Measurements from ENCODE around the gene ZNF24. TPM values are rescaled to one million over a fixed set of nuclear protein-coding genes. Genes with fewer than 3 reads are reported as not detected.

Gene ZNF24
- total RNA-seq, 2 donors from 2014 or later: 36.3 to 37.6 TPM

DNA sequence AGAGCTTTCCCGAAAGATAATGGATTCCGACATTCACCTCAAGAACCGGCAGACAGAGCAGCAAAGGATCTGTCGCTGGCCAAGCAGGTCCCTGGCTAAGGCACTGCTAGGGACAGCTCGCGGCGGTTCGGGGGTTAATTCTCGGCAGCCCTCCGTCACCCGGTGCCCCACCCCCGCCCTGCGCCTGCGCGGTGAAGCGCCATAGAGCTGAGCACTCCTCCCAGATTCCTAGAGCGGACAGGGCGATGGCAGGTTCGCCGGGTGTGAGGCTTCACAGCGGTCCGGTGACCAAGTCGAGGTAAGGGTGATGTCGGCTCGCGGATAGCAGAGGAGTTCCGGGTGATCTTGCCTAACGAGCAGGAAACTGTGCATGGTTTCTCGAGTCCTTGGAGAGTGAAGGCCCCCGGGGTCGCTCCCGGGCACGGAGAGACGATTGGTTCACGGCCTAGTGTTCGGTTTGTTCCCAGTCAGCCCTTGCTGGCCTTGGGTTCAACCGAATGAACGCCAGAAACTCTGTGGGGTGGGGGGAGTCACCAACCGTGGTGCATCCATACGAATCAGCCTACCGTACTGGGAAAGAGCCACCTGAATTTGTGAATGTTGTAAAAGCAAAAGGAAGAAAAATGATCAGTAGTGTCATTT lies 54.0 kb downstream of the ZNF24 start, which contains the start of gene ZSCAN30:
Gene ZSCAN30 (minus strand): TSS at position 136 of the 642 bp plus-strand sequence. CDS start 25,877 bp downstream, outside the sequence.
- peaks cover 49% of the 10 kb centered on the region for H3K36me3 Mint-ChIP-seq (ENCODE audit: low read depth)
- peak within 1 kb of the TSS; percentile 98 for H3K4me3 Mint-ChIP-seq
- H3K9me3 Mint-ChIP-seq: peaks cover 3% of the 10 kb centered on the region

GRCh38 chr18:35289727-35290093 lies 54.5 kb downstream of the ZNF24 start:
- Mint-ChIP-seq H3K27me3 (no peaks in the 10 kb centered on the region), H3K36me3 (ENCODE audit: low read depth) (peaks cover 44% of the 10 kb centered on the region), H3K4me1 (peaks cover 17% of the 10 kb centered on the region), H3K9me3 (peaks cover 3% of the 10 kb centered on the region), H3K4me3 (peak overlapping the region; percentile 98), H3K27ac (peak overlapping the region; percentile 98)
- ATAC-seq (replicated peaks): peak; percentile 51

More for the DNA sequence above, 54.0 kb downstream of the ZNF24 start, which contains the start of gene ZSCAN30:
- peaks cover 17% of the 10 kb centered on the region for H3K4me1 Mint-ChIP-seq
- H3K27me3 Mint-ChIP-seq: no peaks in the 10 kb centered on the region
- peak; percentile 98 for ATAC-seq (replicated peaks)
- H3K27ac Mint-ChIP-seq: peak within 1 kb of the TSS; percentile 98

DNA sequence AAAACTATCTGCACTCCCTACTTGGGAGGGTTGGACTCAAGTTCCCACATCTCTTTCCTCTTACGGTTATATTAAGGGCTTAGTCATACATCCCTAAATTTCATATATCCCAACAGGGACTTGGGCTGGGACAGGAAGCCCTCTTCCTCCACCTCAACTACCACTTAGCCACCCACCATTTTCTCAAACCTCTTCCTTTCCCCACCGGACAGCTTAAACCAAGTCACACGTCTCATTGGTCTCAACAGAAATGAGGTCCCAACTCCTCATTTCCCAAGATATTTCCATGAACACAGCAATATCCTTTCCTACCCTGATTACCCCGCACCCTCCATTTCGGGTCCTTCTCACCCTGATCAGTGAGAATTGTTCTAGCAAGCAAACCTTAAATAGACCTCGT lies 54.9 kb downstream of the ZNF24 start:
- Mint-ChIP-seq H3K27me3 (no peaks in the 10 kb centered on the region), H3K9me3 (peaks cover 3% of the 10 kb centered on the region), H3K4me1 (peaks cover 17% of the 10 kb centered on the region), H3K4me3 (peak overlapping the region; percentile 98), H3K27ac (peak overlapping the region; percentile 98), H3K36me3 (ENCODE audit: low read depth) (peaks cover 39% of the 10 kb centered on the region)
- ATAC-seq (replicated peaks): no peak

- H3K4me3 Mint-ChIP-seq: no peak overlapping the region
- no peak for ATAC-seq (replicated peaks)
- H3K27ac Mint-ChIP-seq: no peak overlapping the region
- peaks cover 6% of the 10 kb centered on the region for H3K4me1 Mint-ChIP-seq
- H3K27me3 Mint-ChIP-seq: no peaks in the 10 kb centered on the region
- H3K36me3 Mint-ChIP-seq (ENCODE audit: low read depth): peaks cover 5% of the 10 kb centered on the region
- H3K9me3 Mint-ChIP-seq: peaks cover 3% of the 10 kb centered on the region
Observed at GRCh38 chr18:35284841-35285240, 59.4 kb downstream of the ZNF24 start.

DNA sequence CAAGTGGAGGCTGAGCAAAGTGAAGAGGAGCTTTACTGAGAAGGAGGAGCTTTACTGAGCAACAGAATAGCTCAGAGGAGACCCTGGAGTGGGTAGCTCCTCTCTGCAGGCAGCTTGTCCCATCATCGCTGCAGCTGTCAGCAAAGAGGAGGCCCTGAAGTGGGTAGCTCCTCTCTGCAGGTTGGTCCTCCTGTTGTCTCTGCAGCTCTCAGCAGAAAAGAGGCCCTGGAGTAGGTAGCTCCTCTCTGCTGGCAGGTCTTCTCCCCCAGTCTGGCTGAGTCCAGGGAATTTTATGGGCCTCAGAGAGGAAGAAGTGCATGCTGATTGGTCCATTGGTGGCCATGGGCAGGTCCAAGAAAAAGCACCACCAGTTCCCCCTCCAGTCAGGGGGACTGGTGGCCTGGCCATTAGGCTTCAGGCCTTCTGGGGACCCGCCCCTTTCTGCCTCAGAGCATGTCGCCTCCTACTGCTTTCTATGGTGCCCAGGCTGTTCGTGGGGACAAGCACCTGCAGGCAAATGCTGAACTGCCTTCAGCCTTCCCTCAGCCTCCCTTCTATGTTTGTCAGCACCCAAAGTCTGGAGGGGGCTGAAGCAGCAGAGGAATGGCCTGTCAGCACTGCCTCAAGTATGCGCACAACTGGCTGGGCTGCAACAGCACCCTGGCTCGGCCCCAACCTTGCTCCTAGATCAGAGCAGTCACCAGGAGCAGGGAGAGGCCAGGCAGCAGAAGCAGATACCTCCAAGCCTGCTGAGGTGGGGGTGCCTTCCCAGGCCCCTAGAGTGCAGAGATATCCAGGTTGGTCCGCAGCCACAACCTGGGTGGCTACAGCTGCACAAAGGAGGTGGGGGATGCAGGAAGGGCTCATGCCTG lies 60.1 kb downstream of the ZNF24 start:
- no peaks in the 10 kb centered on the region for H3K27me3 Mint-ChIP-seq
- H3K36me3 Mint-ChIP-seq (ENCODE audit: low read depth): peaks cover under 1% of the 10 kb centered on the region
- no peak for ATAC-seq (replicated peaks)

DNA sequence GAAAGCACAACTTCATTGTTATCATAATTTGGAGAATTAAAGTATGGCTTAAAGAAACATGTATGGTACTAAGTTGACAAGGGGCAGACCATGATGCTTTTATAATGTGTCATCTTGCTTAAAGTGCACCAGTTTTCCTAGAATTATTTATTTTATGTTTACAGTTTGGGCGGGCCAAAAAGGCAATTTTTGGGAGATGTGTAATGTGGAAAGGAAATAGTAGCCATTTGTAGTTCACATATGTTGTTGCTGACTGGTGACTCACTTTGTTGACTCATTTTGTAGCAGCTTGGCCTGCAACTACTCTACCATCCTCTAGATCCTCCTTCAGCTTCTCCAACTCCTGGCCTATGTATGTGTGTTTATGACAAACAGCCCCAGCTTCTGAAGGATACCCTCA lies 61.9 kb downstream of the ZNF24 start:
- Mint-ChIP-seq H3K4me1 (no peaks in the 10 kb centered on the region), H3K27me3 (no peaks in the 10 kb centered on the region), H3K4me3 (no peak overlapping the region), H3K36me3 (ENCODE audit: low read depth) (no peaks in the 10 kb centered on the region), H3K27ac (no peak overlapping the region), H3K9me3 (peaks cover 8% of the 10 kb centered on the region)
- ATAC-seq (replicated peaks): peak; percentile 87

More for the DNA sequence above, 60.1 kb downstream of the ZNF24 start:
- H3K9me3 Mint-ChIP-seq: peaks cover 6% of the 10 kb centered on the region
- H3K4me3 Mint-ChIP-seq: no peak overlapping the region
- peaks cover 2% of the 10 kb centered on the region for H3K4me1 Mint-ChIP-seq
- H3K27ac Mint-ChIP-seq: no peak overlapping the region

Other genes starting within 250 kb of the ZNF24 start
- gene ZNF397, start 103.4 kb downstream of the ZNF24 start, total RNA-seq: 10 to 100 TPM in 1 of 2 donors, 1 to 10 TPM in 1; 9.7 to 25.0 TPM
- gene ZSCAN30, start 54.2 kb downstream of the ZNF24 start, total RNA-seq: 10 to 100 TPM; 12.8 to 25.8 TPM
- gene ZNF396, start 32.9 kb upstream of the ZNF24 start, total RNA-seq: under 1 TPM; 0.37 to 0.87 TPM
- gene INO80C, start 153.5 kb upstream of the ZNF24 start, total RNA-seq: 10 to 100 TPM; 20.6 to 22.0 TPM
- 10 to 100 TPM; 27.9 to 69.3 TPM for gene GALNT1, start 237.3 kb upstream of the ZNF24 start, total RNA-seq